OCI-LY3 (cell line): ENCODE measurements around the gene COQ9.
"Not testable (repeated sequence)": the region's sequence is repeated elsewhere in the genome, so short reads cannot be mapped to it uniquely, and the experiment has no call there.

ENCODE experiments used
- H2AFZ ChIP-seq: fragments of 200-600, 300-600 bp; shearing (Covaris generic); 2 replicates; pipeline ENCODE4 v1.6.0; 2014; ENCODE audit warnings: antibody characterized with exemption, low read depth, low read length
- H3K27ac ChIP-seq: fragments of 200-600, 300-600 bp; sonication (generic); 2 replicates; pipeline ENCODE4 v1.5.1; 2014; ENCODE audit warnings: mild to moderate bottlenecking, low read length, moderate library complexity, mixed read lengths
- H3K27me3 ChIP-seq: fragments of 200-600, 300-600 bp; sonication (generic); 2 replicates; pipeline ENCODE4 v1.6.1; 2014; ENCODE audit warnings: low read depth, low read length, mixed read lengths
- H3K36me3 ChIP-seq: fragments of 200-600, 300-600 bp; sonication (generic); replicated peaks from 2 replicates; pipeline ENCODE3; 2014; ENCODE audit warnings: low read depth, low read length, mixed read lengths
- H3K4me1 ChIP-seq: fragments of 300-600, 200-600 bp; sonication (generic); 2 replicates; pipeline ENCODE4 v1.6.1; 2014; ENCODE audit warnings: low read length, mixed read lengths
- H3K4me2 ChIP-seq: fragments of 200-600, 300-600 bp; sonication (generic); 2 replicates; pipeline ENCODE4 v1.6.1; 2014; ENCODE audit warnings: low read length, mixed read lengths
- H3K4me3 ChIP-seq: fragments of 300-600, 200-600 bp; sonication (generic); 2 replicates; pipeline ENCODE4 v1.5.1; 2014; ENCODE audit warnings: antibody characterized with exemption, mild to moderate bottlenecking, low read length, moderate library complexity
- H3K79me2 ChIP-seq: fragments of 300-600, 200-600 bp; shearing (Covaris generic); 2 replicates; pipeline ENCODE4 v1.6.1; 2014; ENCODE audit warnings: mild to moderate bottlenecking, low read length, mixed read lengths
- H3K9ac ChIP-seq: fragments of 300-600, 200-600 bp; shearing (Covaris generic); 2 replicates; pipeline ENCODE4 v1.6.0; 2014; ENCODE audit warnings: mild to moderate bottlenecking, low read length, moderate library complexity
- H3K9me3 ChIP-seq: fragments of 200-600, 300-600 bp; shearing (Covaris generic); 2 replicates; pipeline ENCODE4 v1.6.1; 2014; ENCODE audit warnings: low read length, mixed read lengths; ENCODE audit not compliant: insufficient read depth
- H4K20me1 ChIP-seq: fragments of 200-600, 300-600 bp; sonication (generic); 2 replicates; pipeline ENCODE4 v1.6.1; 2016; ENCODE audit warnings: low read length, mixed read lengths; ENCODE audit not compliant: insufficient read depth
- CTCF ChIP-seq: fragments of 200-600, 300-600 bp; sonication (generic); IDR thresholded peaks from 2 replicates; pipeline ENCODE4 v1.5.1; 2014; ENCODE audit warnings: antibody characterized with exemption, low read length, low read depth
- EZH2phosphoT487 ChIP-seq: fragments of 200-600 bp; shearing (Covaris generic); IDR thresholded peaks from 2 replicates; pipeline ENCODE4 v1.6.1; 2018; ENCODE audit warnings: antibody characterized with exemption, mixed run types, low read depth

COQ9 gene

DNA sequence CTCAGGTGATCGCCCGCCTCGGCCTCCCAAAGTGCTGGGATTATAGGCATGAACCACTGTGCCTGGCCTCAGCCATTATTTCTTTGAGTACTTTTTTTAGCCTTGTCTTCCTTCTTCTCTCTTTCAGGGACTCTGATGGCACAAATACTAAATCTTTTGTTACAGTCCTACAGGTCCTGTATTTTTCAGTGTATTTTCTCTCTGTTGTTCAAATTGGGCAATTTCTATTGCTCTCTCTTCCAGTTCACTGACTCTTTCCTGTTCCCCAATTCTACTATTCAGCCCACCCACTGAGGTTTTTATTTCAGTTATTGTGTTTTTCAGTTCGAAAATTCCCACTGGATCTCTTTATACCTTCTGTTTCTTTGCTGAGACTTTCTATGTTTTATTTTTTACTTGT, 46.5 kb downstream of the COQ9 start:
- no peaks in the 10 kb centered on the region for H3K79me2 ChIP-seq

DNA sequence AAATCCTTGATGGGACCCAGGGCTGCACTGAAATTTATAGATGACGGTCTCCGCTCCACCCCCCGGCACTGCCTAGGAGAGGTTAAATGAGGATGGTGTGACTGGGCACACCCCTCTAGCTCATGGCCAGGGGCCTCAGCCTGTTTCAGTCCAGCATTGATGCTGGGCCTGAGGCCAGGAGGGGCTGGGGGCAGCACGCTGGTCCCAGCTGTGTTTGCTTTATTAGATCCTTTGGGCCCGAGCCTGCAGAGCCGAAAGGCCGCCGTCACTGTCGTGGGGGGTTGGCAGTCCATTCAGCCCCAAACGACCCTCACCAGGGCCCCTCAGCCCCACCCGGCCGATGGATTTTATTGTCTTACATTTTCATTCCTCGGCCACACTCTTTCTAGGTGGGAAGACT, 49.8 kb downstream of the COQ9 start:
- no peak overlapping the region for H3K27ac ChIP-seq
- H3K9ac ChIP-seq, result no peak overlapping the region
- no peak overlapping the region for H3K4me2 ChIP-seq
- H4K20me1 ChIP-seq, result no peaks in the 10 kb centered on the region
- H3K4me3 ChIP-seq, result no peak overlapping the region
- no peaks in the 10 kb centered on the region for H3K4me1 ChIP-seq
- no peaks in the 10 kb centered on the region for H3K36me3 ChIP-seq
- H3K27me3 ChIP-seq, result peaks cover 15% of the 10 kb centered on the region
- no peak for TF ChIP-seq EZH2phosphoT487
- no peak for TF ChIP-seq CTCF
- no peaks in the 10 kb centered on the region for H3K9me3 ChIP-seq
- H2AFZ ChIP-seq, result no peak overlapping the region
- no peaks in the 10 kb centered on the region for H3K79me2 ChIP-seq

More for the DNA sequence above, 46.5 kb downstream of the COQ9 start:
- Histone ChIP-seq H3K4me2 (no peak overlapping the region), H3K9ac (no peak overlapping the region), H3K27me3 (peaks cover 31% of the 10 kb centered on the region), H3K27ac (no peak overlapping the region), H3K4me1 (no peaks in the 10 kb centered on the region), H4K20me1 (no peaks in the 10 kb centered on the region), H3K36me3 (no peaks in the 10 kb centered on the region), H3K9me3 (no peaks in the 10 kb centered on the region), H2AFZ (no peak overlapping the region), H3K4me3 (no peak overlapping the region)
- TF ChIP-seq EZH2phosphoT487 (no peak), CTCF (no peak)

GRCh38 chr16:57498031-57498430, 50.8 kb downstream of the COQ9 start:
- H2AFZ ChIP-seq, result no peak overlapping the region
- no peaks in the 10 kb centered on the region for H3K79me2 ChIP-seq
- no peak overlapping the region for H3K9ac ChIP-seq
- H4K20me1 ChIP-seq, result no peaks in the 10 kb centered on the region
- no peaks in the 10 kb centered on the region for H3K9me3 ChIP-seq
- H3K4me3 ChIP-seq, result no peak overlapping the region
- H3K27me3 ChIP-seq, result peaks cover 15% of the 10 kb centered on the region
- no peak overlapping the region for H3K27ac ChIP-seq
- H3K4me1 ChIP-seq, result no peaks in the 10 kb centered on the region
- no peak for TF ChIP-seq CTCF
- no peak for TF ChIP-seq EZH2phosphoT487
- H3K4me2 ChIP-seq, result no peak overlapping the region
- no peaks in the 10 kb centered on the region for H3K36me3 ChIP-seq

DNA sequence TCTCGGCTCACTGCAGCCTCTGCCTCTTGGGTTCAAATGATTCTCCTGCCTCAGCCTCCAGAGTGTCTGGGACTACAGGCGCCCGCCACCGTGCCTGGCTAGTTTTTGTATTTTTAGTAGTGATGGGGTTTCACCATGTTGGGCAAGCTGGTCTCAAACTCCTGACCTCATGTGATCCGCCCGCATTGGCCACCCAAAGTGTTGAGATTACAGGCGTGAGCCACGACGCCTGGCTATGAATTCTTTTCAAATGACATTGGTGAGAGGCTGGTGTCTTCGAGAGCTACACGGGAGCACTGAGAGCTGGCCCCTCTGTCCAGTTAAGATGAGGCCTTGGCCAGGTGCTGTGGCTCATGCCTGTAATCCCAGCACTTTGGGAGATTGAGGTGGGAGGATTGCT, 52.7 kb downstream of the COQ9 start:
- not testable (repeated sequence) for H3K79me2 ChIP-seq, H3K27ac ChIP-seq, H3K36me3 ChIP-seq, H3K4me3 ChIP-seq, H3K9me3 ChIP-seq, H4K20me1 ChIP-seq, H2AFZ ChIP-seq, H3K4me2 ChIP-seq, H3K9ac ChIP-seq, H3K4me1 ChIP-seq
- H3K27me3 ChIP-seq, result peaks cover 24% of the 10 kb centered on the region

DNA sequence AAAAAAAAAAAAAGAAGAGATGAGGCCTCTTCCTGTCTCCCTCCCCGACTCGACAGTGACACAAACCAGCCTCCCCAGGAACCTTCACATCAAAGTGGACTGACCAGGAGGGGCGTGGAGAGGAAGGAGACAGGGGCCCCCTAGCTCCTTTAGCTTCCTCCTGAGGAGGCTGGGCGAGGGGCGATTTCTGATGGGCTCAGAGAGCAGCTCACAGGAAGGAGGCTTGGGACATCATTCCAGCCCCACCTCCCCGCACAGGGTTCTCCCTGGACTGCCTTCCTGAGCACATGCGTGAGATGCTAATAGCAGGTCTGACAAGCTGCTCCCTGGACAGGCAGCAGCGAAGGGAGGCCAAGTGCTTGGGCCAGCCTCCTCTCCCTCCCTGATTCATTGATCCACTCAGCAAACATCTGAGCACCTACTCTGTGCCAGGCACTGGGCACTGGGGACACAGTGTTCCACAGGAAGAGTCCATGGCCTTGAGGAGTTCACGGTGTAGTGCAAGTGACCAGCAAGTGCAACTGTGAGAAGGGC, 53.4 kb downstream of the COQ9 start:
- no peaks in the 10 kb centered on the region for H4K20me1 ChIP-seq
- H3K4me3 ChIP-seq, result no peak overlapping the region
- H3K9ac ChIP-seq, result no peak overlapping the region
- no peaks in the 10 kb centered on the region for H3K9me3 ChIP-seq
- TF ChIP-seq EZH2phosphoT487, result no peak
- TF ChIP-seq CTCF, result no peak
- H3K27ac ChIP-seq, result no peak overlapping the region
- no peak overlapping the region for H3K4me2 ChIP-seq
- no peaks in the 10 kb centered on the region for H3K36me3 ChIP-seq
- no peaks in the 10 kb centered on the region for H3K4me1 ChIP-seq
- H2AFZ ChIP-seq, result no peak overlapping the region
- peaks cover 29% of the 10 kb centered on the region for H3K27me3 ChIP-seq
- H3K79me2 ChIP-seq, result no peaks in the 10 kb centered on the region
